Measurements from ENCODE around the gene KCNMB4. TPM values are rescaled to one million over a fixed set of nuclear protein-coding genes. Genes with fewer than 3 reads are reported as not detected.

The KCNMB4 gene
- polyA plus RNA-seq, 2 of the 4 experiments (the other 2 are of a cell fraction), result 0.08 to 0.13 TPM

- H3K9me3 ChIP-seq, result no peaks in the 10 kb centered on the region
- ATAC-seq, result no peak
- 73% methylated on average over 12 of the region's 12 CpGs for WGBS (ENCODE audit: missing lambda C conversion rate)
- TF ChIP-seq HOXB5 (CRISPR knock-in tag; IDR thresholded peaks at IDR 0.05), result no peak
- TF ChIP-seq ATOH8 (CRISPR knock-in tag; IDR thresholded peaks at IDR 0.05; ENCODE audit: low read depth), result no peak
- no peak for TF ChIP-seq RFX5 (IDR thresholded peaks at IDR 0.05)
- no peak for TF ChIP-seq ZFP36 (IDR thresholded peaks at IDR 0.05; ENCODE audit: borderline replicate concordance, partially characterized antibody)
- TF ChIP-seq ELK1 (IDR thresholded peaks at IDR 0.05; ENCODE audit: low read depth, low read length), result no peak
- TF ChIP-seq JUN (IDR thresholded peaks at IDR 0.05), result no peak
- TF ChIP-seq ZNF302 (CRISPR knock-in tag; IDR thresholded peaks at IDR 0.05), result no peak
- TF ChIP-seq POLR2A (IDR thresholded peaks at IDR 0.05; ENCODE audit: low read length), result no peak
- no peak for TF ChIP-seq TP53 (CRISPR knock-in tag; IDR thresholded peaks at IDR 0.05)
- no peak for TF ChIP-seq HMGXB4 (CRISPR knock-in tag; IDR thresholded peaks at IDR 0.05; ENCODE audit: borderline replicate concordance)
- TF ChIP-seq NPAS2 (CRISPR knock-in tag; IDR thresholded peaks at IDR 0.05; ENCODE audit: borderline replicate concordance), result no peak
- no peak for TF ChIP-seq EP300 (IDR thresholded peaks at IDR 0.05)
- TF ChIP-seq ZSCAN20 (CRISPR knock-in tag; IDR thresholded peaks at IDR 0.05), result no peak
- TF ChIP-seq EHF (CRISPR knock-in tag; IDR thresholded peaks at IDR 0.05), result no peak
- TF ChIP-seq CBX2 (IDR thresholded peaks at IDR 0.05; ENCODE audit: borderline replicate concordance, low read depth), result no peak
- no peak for TF ChIP-seq POLR2AphosphoS2 (conservative IDR thresholded peaks at IDR 0.05; ENCODE audit: low read length)
- TF ChIP-seq HDAC2 (IDR thresholded peaks at IDR 0.05), result no peak
- H3K4me1 ChIP-seq, result no peaks in the 10 kb centered on the region
- DNase-seq (ENCODE audit: low read depth in 1 of 2, low spot score in 1 of 2), result no peak
- ChIA-PET POLR2A (no interaction called here), CTCF (no interaction called here)
- no peak overlapping the region for H3K27ac ChIP-seq
- no peak for FAIRE-seq
- H3K4me3 ChIP-seq, result no peak overlapping the region
- no peak overlapping the region for H3K4me2 ChIP-seq
Observed at GRCh38 chr12:70469221-70469820, 103.2 kb downstream of the KCNMB4 start.

- no peak for ATAC-seq
- no peak for DNase-seq (ENCODE audit: low read depth in 1 of 2, low spot score in 1 of 2)
- Histone ChIP-seq H3K4me2 (no peak overlapping the region), H3K4me3 (no peak overlapping the region), H3K27ac (no peak overlapping the region), H3K4me1 (no peaks in the 10 kb centered on the region), H3K9me3 (no peaks in the 10 kb centered on the region)
- POLR2A ChIA-PET, result no interaction called here
- 11% methylated on average over 1 of the region's 1 CpG for WGBS (ENCODE audit: missing lambda C conversion rate)
- TF ChIP-seq CBX8 (IDR thresholded peaks at IDR 0.05), result no peak
- TF ChIP-seq, protein P1, sequence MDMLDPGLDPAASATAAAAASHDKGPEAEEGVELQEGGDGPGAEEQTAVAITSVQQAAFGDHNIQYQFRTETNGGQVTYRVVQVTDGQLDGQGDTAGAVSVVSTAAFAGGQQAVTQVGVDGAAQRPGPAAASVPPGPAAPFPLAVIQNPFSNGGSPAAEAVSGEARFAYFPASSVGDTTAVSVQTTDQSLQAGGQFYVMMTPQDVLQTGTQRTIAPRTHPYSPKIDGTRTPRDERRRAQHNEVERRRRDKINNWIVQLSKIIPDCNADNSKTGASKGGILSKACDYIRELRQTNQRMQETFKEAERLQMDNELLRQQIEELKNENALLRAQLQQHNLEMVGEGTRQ (IDR thresholded peaks at IDR 0.05), result no peak
- no peak for TF ChIP-seq POLR2A (IDR thresholded peaks at IDR 0.05; ENCODE audit: low read length)
- TF ChIP-seq HOXB5 (CRISPR knock-in tag; IDR thresholded peaks at IDR 0.05), result no peak
- no peak for TF ChIP-seq FOSL2 (IDR thresholded peaks at IDR 0.05)
- no peak for TF ChIP-seq FOSL2 (CRISPR knock-in tag; IDR thresholded peaks at IDR 0.05)
- no peak for TF ChIP-seq MYC (IDR thresholded peaks at IDR 0.05; ENCODE audit: borderline replicate concordance, low read length)
- no peak for TF ChIP-seq CBX2 (IDR thresholded peaks at IDR 0.05; ENCODE audit: borderline replicate concordance, low read depth)
- TF ChIP-seq, protein P2, sequence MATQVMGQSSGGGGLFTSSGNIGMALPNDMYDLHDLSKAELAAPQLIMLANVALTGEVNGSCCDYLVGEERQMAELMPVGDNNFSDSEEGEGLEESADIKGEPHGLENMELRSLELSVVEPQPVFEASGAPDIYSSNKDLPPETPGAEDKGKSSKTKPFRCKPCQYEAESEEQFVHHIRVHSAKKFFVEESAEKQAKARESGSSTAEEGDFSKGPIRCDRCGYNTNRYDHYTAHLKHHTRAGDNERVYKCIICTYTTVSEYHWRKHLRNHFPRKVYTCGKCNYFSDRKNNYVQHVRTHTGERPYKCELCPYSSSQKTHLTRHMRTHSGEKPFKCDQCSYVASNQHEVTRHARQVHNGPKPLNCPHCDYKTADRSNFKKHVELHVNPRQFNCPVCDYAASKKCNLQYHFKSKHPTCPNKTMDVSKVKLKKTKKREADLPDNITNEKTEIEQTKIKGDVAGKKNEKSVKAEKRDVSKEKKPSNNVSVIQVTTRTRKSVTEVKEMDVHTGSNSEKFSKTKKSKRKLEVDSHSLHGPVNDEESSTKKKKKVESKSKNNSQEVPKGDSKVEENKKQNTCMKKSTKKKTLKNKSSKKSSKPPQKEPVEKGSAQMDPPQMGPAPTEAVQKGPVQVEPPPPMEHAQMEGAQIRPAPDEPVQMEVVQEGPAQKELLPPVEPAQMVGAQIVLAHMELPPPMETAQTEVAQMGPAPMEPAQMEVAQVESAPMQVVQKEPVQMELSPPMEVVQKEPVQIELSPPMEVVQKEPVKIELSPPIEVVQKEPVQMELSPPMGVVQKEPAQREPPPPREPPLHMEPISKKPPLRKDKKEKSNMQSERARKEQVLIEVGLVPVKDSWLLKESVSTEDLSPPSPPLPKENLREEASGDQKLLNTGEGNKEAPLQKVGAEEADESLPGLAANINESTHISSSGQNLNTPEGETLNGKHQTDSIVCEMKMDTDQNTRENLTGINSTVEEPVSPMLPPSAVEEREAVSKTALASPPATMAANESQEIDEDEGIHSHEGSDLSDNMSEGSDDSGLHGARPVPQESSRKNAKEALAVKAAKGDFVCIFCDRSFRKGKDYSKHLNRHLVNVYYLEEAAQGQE (IDR thresholded peaks at IDR 0.05), result no peak
- TF ChIP-seq BCL3 (IDR thresholded peaks at IDR 0.05), result no peak
- no peak for FAIRE-seq
- CTCF ChIA-PET, result no interaction called here
Observed at GRCh38 chr12:70482764-70483163, 116.7 kb downstream of the KCNMB4 start.
